Activated CD4-positive, alpha-beta T cell treated with anti-CD3 and anti-CD28 coated beads, Interleukin-2, amount 10 ng/mL, durations not matched to agents 24 days and 14 days (primary cell): Measurements from ENCODE around the gene ATP2B2. TPM values are rescaled to one million over a fixed set of nuclear protein-coding genes. Genes with fewer than 3 reads are reported as not detected.
A peak's percentile ranks its signal among the peaks of the same experiment; 100 is the strongest.

Experiments used
- DNase-seq: peaks from one replicate; pipeline ENCODE4 v3.0.0; 2022
- H3K27ac Mint-ChIP-seq: one replicate; pipeline ENCODE4 v1.8.0; 2022; ENCODE audit warnings: mild to moderate bottlenecking, mixed read lengths
- H3K27me3 Mint-ChIP-seq: one replicate; pipeline ENCODE4 v1.8.0; 2022; ENCODE audit warnings: mixed read lengths
- H3K36me3 Mint-ChIP-seq: one replicate; pipeline ENCODE4 v1.8.0; 2022; ENCODE audit warnings: low read depth, mild to moderate bottlenecking, mixed read lengths
- H3K4me1 Mint-ChIP-seq: one replicate; pipeline ENCODE4 v1.8.0; 2021; ENCODE audit warnings: mixed read lengths
- H3K4me3 Mint-ChIP-seq: one replicate; pipeline ENCODE4 v1.8.0; 2022; ENCODE audit warnings: mild to moderate bottlenecking, moderate library complexity, mixed read lengths
- H3K9me3 Mint-ChIP-seq: one replicate; pipeline ENCODE4 v1.8.0; 2021; ENCODE audit warnings: mixed read lengths
- intact Hi-C: fragments of 100-400 bp; cut with micrococcal nuclease; formaldehyde crosslinking; loops from one replicate; pipeline ENCODE4 v1.15.1; 2023
- total RNA-seq: library from RNA; stranded (reverse); gene quantifications from 2 replicates; pipeline ENCODE4 v1.2.3, GENCODE V29; 2022

Gene ATP2B2
- total RNA-seq, 1 donor from 2014 or later = not detected

- no peak for DNase-seq
- no peaks in the 10 kb centered on the region for H3K9me3 Mint-ChIP-seq
- peaks cover 10% of the 10 kb centered on the region for H3K4me1 Mint-ChIP-seq
- intact Hi-C loops = no loop called here
- H3K4me3 Mint-ChIP-seq = no peak overlapping the region
- H3K27ac Mint-ChIP-seq = peak overlapping the region; percentile 41
- H3K27me3 Mint-ChIP-seq = peaks cover 2% of the 10 kb centered on the region
- no peaks in the 10 kb centered on the region for H3K36me3 Mint-ChIP-seq
These were observed 169.3 kb downstream of the ATP2B2 start for GRCh38 chr3:10335871-10336622.

GRCh38 chr3:10335190-10335738 is 170.1 kb downstream of the ATP2B2 start:
- intact Hi-C loops = no loop called here
- Mint-ChIP-seq H3K27me3 (peaks cover 3% of the 10 kb centered on the region), H3K4me1 (peaks cover 10% of the 10 kb centered on the region), H3K27ac (no peak overlapping the region), H3K4me3 (no peak overlapping the region), H3K9me3 (no peaks in the 10 kb centered on the region), H3K36me3 (no peaks in the 10 kb centered on the region)
- DNase-seq = peak; percentile 65

- Mint-ChIP-seq H3K4me1 (peaks cover 10% of the 10 kb centered on the region), H3K27me3 (peaks cover 7% of the 10 kb centered on the region), H3K36me3 (no peaks in the 10 kb centered on the region), H3K27ac (no peak overlapping the region), H3K4me3 (no peak overlapping the region), H3K9me3 (no peaks in the 10 kb centered on the region)
- intact Hi-C loops = no loop called here
- DNase-seq = no peak
These were observed 170.9 kb downstream of the ATP2B2 start for GRCh38 chr3:10334459-10334858.

GRCh38 chr3:10334042-10334441 is 171.3 kb downstream of the ATP2B2 start:
- no peaks in the 10 kb centered on the region for H3K36me3 Mint-ChIP-seq
- DNase-seq = no peak
- no peak overlapping the region for H3K4me3 Mint-ChIP-seq
- intact Hi-C loops = no loop called here
- H3K9me3 Mint-ChIP-seq = no peaks in the 10 kb centered on the region
- peaks cover 10% of the 10 kb centered on the region for H3K4me1 Mint-ChIP-seq
- H3K27ac Mint-ChIP-seq = no peak overlapping the region
- H3K27me3 Mint-ChIP-seq = peaks cover 11% of the 10 kb centered on the region

GRCh38 chr3:10333349-10333650 is 172.1 kb downstream of the ATP2B2 start:
- Mint-ChIP-seq H3K9me3 (no peaks in the 10 kb centered on the region), H3K27ac (no peak overlapping the region), H3K4me1 (peaks cover 10% of the 10 kb centered on the region), H3K36me3 (no peaks in the 10 kb centered on the region), H3K27me3 (peaks cover 19% of the 10 kb centered on the region), H3K4me3 (no peak overlapping the region)
- no peak for DNase-seq
- intact Hi-C loops = no loop called here

- DNase-seq = no peak
- Mint-ChIP-seq H3K36me3 (no peaks in the 10 kb centered on the region), H3K27ac (no peak overlapping the region), H3K4me1 (peaks cover 8% of the 10 kb centered on the region), H3K4me3 (no peak overlapping the region), H3K9me3 (no peaks in the 10 kb centered on the region), H3K27me3 (peaks cover 22% of the 10 kb centered on the region)
- intact Hi-C loops = no loop called here
These were observed 172.7 kb downstream of the ATP2B2 start for GRCh38 chr3:10332481-10333348.

- Mint-ChIP-seq H3K4me3 (no peak overlapping the region), H3K27me3 (peaks cover 32% of the 10 kb centered on the region), H3K27ac (no peak overlapping the region), H3K9me3 (no peaks in the 10 kb centered on the region), H3K4me1 (peaks cover 8% of the 10 kb centered on the region), H3K36me3 (no peaks in the 10 kb centered on the region)
- intact Hi-C loops = no loop called here
- no peak for DNase-seq
These were observed 174.1 kb downstream of the ATP2B2 start for GRCh38 chr3:10331320-10331719.

- DNase-seq = no peak
- no peaks in the 10 kb centered on the region for H3K9me3 Mint-ChIP-seq
- no peaks in the 10 kb centered on the region for H3K36me3 Mint-ChIP-seq
- H3K27ac Mint-ChIP-seq = no peak overlapping the region
- H3K4me3 Mint-ChIP-seq = no peak overlapping the region
- H3K27me3 Mint-ChIP-seq = peaks cover 34% of the 10 kb centered on the region
- H3K4me1 Mint-ChIP-seq = peaks cover 8% of the 10 kb centered on the region
- intact Hi-C loops = no loop called here
These were observed 175.1 kb downstream of the ATP2B2 start for GRCh38 chr3:10330319-10330718.

GRCh38 chr3:10329495-10330015 is 175.8 kb downstream of the ATP2B2 start:
- H3K4me1 Mint-ChIP-seq = peaks cover 3% of the 10 kb centered on the region
- intact Hi-C loops = no loop called here
- H3K9me3 Mint-ChIP-seq = no peaks in the 10 kb centered on the region
- H3K27me3 Mint-ChIP-seq = peaks cover 41% of the 10 kb centered on the region
- no peak overlapping the region for H3K27ac Mint-ChIP-seq
- H3K4me3 Mint-ChIP-seq = no peak overlapping the region
- H3K36me3 Mint-ChIP-seq = no peaks in the 10 kb centered on the region
- no peak for DNase-seq

- Mint-ChIP-seq H3K27ac (no peak overlapping the region), H3K4me1 (peaks cover 3% of the 10 kb centered on the region), H3K9me3 (no peaks in the 10 kb centered on the region), H3K36me3 (no peaks in the 10 kb centered on the region), H3K27me3 (peaks cover 44% of the 10 kb centered on the region), H3K4me3 (no peak overlapping the region)
- intact Hi-C loops = no loop called here
- DNase-seq = no peak
These were observed 176.8 kb downstream of the ATP2B2 start for GRCh38 chr3:10328460-10329071.

- Mint-ChIP-seq H3K27ac (no peak overlapping the region), H3K27me3 (peaks cover 42% of the 10 kb centered on the region), H3K4me3 (no peak overlapping the region), H3K36me3 (no peaks in the 10 kb centered on the region), H3K9me3 (no peaks in the 10 kb centered on the region), H3K4me1 (no peaks in the 10 kb centered on the region)
- intact Hi-C loops = no loop called here
- DNase-seq = no peak
These were observed 177.8 kb downstream of the ATP2B2 start for GRCh38 chr3:10327592-10327991.

- no peak overlapping the region for H3K27ac Mint-ChIP-seq
These were observed 183.1 kb downstream of the ATP2B2 start for GRCh38 chr3:10322352-10322710.

GRCh38 chr3:10321630-10322351 is 183.6 kb downstream of the ATP2B2 start:
- peaks cover 23% of the 10 kb centered on the region for H3K4me1 Mint-ChIP-seq
- peak overlapping the region; percentile 70 for H3K27ac Mint-ChIP-seq
- H3K4me3 Mint-ChIP-seq = peak overlapping the region; percentile 43
- DNase-seq = peak; percentile 63
- H3K36me3 Mint-ChIP-seq = peaks cover 18% of the 10 kb centered on the region
- intact Hi-C loops = loop anchor here (1.0 to 5.0 kb wide), 5 partner anchors 206 to 479 kb away; partner anchors contain the start of genes BRK1, CRELD1, FANCD2 and RPUSD3
- peaks cover 16% of the 10 kb centered on the region for H3K27me3 Mint-ChIP-seq
- no peaks in the 10 kb centered on the region for H3K9me3 Mint-ChIP-seq

More at GRCh38 chr3:10322352-10322710, 183.1 kb downstream of the ATP2B2 start:
- no peak overlapping the region for H3K4me3 Mint-ChIP-seq
- peak; percentile 80 for DNase-seq
- H3K9me3 Mint-ChIP-seq = no peaks in the 10 kb centered on the region
- H3K36me3 Mint-ChIP-seq = peaks cover 17% of the 10 kb centered on the region
- peaks cover 19% of the 10 kb centered on the region for H3K27me3 Mint-ChIP-seq
- H3K4me1 Mint-ChIP-seq = peaks cover 23% of the 10 kb centered on the region
- intact Hi-C loops = loop anchor here (5.0 kb wide), 1 partner anchor 480 kb away; the partner anchor contains the start of gene RPUSD3
